ENCODE measurements around the gene CRYGB.

Gene CRYGB

GRCh38 chr2:208146006-208146405, at the start of gene CRYGB:
CRYGB (minus strand) TSS chr2:208146158; CDS start chr2:208146120, 38 bp downstream.
- DNase-seq (ENCODE audit: extremely low read depth in 1 of 2, low read depth in 1 of 2), result no peak

GRCh38 chr2:208195531-208195930, 49.6 kb upstream of the CRYGB start:
- no peak for DNase-seq (ENCODE audit: extremely low read depth in 1 of 2, low read depth in 1 of 2)

- DNase-seq (ENCODE audit: extremely low read depth in 1 of 2, low read depth in 1 of 2), result no peak
Measured at GRCh38 chr2:208192611-208193236, 46.8 kb upstream of the CRYGB start.

DNA sequence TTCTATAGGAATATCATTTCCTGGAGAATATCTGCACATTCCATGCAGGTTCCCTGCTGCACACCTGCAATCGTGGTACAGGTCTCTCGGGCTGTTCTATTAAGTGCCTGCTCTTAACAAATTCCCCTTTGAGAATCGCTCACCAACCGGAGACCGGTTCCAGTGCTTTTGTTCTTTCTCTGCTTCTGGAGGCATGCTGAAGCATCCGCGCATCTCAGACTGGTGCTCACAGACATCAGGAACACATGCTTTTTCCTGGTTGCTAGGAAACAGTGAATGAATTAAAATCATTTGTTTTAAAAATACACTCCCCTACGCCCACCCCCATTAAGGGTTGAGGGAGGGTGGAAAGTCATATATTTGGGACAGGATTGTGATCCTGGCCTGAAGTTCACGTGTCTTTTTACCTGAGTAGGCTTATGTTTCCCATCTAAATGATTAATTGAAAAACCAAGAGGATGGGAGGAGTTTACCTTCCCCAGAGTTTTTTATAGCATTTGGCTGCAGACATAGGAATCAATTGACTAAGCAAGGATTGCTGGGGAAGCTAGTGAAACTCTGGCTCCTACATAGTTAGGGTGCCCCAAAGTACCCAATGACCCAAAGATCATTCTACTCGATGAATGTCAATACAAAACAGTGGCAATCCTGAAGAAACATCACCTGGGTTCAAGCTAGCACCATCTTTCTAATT, 44.0 kb upstream of the CRYGB start, which contains the start of gene C2orf80:
Gene C2orf80 (minus strand): TSS at position 221 of the 694 bp plus-strand sequence. CDS start 3,044 bp downstream, outside the sequence.
- DNase-seq (ENCODE audit: extremely low read depth in 1 of 2, low read depth in 1 of 2), result no peak

DNA sequence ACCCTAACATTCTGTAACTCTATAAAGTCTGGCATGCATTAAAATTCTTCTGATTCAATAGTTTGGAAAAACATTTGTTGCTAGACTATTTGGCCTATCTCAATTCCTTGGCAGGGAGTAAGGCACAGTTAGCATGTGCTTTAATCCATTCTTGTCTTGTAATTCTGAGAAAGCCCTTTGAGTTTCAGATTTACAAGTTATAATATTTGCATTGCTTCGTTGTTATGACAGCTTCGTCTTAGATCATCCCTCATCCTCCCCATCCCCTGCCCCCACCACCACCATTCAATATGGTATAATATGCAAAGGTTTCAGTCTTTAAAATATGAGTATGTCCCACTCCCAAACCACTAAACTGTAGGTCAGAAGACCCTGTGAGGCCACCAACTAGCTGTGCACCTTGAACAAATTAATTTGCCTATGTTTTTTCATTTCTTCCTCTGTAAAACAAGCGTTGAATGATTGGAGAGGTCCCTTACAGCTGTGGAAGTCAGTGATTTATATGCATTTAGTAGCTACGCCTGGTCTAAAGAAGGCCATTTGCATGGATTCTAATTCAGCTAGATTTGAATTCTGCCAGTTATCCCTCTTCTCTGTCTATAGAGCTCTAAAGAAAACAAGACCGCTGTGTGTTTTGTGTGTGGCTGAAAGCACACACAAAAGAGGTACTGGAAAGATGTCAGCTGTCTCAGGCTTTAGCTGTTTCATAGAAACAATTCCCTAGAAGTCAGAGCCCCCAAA, 43.3 kb upstream of the CRYGB start:
- DNase-seq (ENCODE audit: extremely low read depth in 1 of 2, low read depth in 1 of 2), result no peak

DNA sequence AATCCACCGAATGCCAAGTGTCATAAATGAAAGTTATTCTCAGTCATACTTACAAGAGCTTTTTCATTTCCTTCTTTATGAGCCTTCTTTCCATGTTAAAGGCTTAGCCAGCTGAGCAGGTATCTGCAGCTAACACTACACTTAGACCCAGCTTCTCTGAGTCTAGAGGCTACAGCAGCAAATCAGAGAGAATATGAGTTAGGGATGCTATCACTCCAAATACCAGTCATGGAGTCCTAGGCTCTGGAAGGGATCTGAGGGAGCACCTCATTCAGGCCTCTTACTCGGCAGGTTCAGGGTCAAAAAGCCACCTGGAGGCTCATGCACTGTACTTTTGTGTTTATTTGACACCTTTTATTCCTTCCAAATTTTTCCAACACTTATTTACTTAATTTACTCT, 40.9 kb upstream of the CRYGB start:
- DNase-seq (ENCODE audit: extremely low read depth in 1 of 2, low read depth in 1 of 2), result no peak

DNA sequence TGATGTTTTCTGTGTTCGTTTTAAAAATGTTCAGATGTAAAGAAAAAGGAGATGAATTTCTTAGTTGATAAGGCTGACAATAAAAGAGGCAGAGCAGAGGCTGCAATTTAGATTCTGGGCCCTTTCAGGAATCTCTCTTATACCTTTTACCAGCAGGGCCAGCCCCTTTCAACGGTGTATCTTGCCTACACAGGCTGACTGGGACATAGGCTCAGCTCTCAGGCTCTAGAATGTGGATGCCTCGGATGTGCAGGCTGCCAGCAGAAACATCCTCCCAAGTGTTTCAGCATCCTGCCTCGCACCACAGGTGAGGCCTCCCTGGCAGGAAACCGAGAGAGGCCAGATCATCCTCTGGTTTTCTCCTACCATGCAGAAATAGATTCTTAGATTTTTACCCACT, 40.5 kb upstream of the CRYGB start:
- DNase-seq (ENCODE audit: extremely low read depth in 1 of 2, low read depth in 1 of 2), result no peak

DNA sequence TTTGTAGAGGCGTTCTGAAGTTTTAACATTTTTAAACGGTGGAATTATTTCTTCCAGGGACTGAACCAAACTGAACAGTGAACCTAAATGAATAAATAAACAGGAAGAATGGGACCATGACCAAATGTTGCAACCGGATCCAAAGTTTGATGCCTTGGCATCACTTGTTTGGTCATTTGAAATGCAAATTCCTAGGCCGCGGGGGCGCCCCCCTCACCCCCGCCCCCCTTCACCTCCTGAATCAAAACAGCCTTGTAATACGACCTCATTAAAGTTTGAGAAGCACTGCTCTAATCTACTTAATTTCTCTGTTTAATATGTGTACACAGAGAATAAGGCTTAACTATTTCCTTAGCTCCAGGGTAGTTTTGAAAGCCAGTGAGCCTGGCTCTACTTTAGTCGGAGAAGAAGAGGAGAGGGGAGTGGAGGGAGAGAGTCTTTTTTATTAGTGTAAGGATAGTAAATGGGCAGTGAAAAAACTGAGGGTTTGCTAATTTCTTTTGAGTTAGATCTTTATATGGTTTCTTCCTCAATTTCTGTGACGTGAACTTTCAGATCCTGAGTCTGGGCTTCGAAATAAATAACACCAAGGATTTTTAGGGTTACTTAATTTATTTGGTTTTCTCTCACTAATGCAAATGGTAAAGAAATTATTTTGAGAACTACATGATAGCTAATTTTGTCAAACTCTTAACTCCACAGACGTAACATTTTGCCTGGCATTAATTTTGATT, 38.2 kb upstream of the CRYGB start:
- DNase-seq (ENCODE audit: extremely low read depth in 1 of 2, low read depth in 1 of 2), result no peak

- no peak for DNase-seq (ENCODE audit: extremely low read depth in 1 of 2, low read depth in 1 of 2)
Measured at GRCh38 chr2:208183526-208183925, 37.6 kb upstream of the CRYGB start.

GRCh38 chr2:208182835-208183234, 36.9 kb upstream of the CRYGB start:
- no peak for DNase-seq (ENCODE audit: extremely low read depth in 1 of 2, low read depth in 1 of 2)

DNA sequence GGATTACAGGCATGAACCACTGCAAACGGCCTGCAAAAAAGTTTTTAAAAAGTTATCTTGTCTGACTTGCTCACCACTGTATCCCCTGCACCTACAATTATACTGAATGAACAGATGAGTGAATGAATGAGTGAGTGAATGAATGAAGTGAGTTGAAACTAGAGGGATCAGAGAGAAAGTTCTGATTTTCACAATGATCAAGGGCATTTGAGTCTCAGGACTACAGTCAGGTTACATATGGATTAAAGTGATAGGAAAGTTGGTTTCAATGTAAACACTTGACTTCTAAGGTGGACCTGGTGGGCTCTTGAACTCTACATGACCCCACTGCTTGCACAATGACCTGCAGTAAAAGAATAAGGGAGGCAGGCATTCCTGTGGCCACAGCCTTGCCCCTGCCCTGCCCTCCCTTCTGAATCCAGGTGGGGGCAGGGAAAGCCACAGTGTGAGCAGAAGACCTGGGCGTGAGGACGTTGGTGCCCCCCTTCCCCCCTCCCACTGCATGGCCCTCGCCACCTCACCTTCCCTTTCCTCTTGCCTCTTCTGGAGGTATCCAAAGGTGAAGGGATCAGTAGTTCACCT, 33.2 kb upstream of the CRYGB start:
- no peak for DNase-seq (ENCODE audit: extremely low read depth in 1 of 2, low read depth in 1 of 2)

- DNase-seq (ENCODE audit: extremely low read depth in 1 of 2, low read depth in 1 of 2), result no peak
Measured at GRCh38 chr2:208175840-208176153, 29.8 kb upstream of the CRYGB start.

- peak; percentile 6 to 21 for DNase-seq (ENCODE audit: extremely low read depth in 1 of 2, low read depth in 1 of 2)
Measured at GRCh38 chr2:208175069-208175839, 29.3 kb upstream of the CRYGB start.

DNA sequence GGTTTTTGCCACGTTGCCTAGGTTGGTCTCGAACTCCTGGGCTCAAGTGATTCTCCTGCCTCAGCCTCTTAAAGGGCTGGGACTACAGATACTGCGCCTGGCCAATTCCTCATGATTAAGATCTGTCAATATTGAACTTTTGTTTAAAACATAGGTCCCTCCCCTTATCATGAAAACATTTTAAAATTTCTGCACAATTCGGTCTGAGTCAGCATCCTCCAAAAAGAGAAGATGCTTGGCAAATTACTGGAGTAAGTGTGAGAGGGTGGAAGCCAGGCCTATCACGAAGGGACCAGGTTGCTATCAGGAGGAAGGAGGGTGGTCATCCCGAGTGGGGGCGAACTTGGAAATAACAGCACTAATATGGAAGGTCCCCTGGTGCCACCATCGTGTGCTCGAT, 28.2 kb upstream of the CRYGB start:
- no peak for DNase-seq (ENCODE audit: extremely low read depth in 1 of 2, low read depth in 1 of 2)

DNA sequence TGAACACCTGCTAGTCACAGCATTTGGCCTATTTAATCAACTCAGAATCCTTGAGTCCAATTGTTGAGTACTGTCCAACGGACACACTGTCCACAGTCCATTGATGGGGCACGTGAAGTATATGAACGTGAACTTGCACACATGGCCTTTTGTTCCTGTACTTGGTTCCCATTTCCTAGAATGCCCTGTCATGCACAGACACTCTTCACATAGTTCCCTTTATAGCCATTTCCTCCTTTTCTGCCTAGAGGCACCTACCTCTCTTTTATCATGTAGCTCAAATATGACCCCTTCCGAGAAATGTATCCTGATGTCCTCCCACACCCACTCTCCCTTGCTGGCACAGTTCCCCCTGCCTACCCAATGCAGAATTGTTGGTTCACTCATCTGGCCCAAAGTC, 26.2 kb upstream of the CRYGB start:
- DNase-seq (ENCODE audit: extremely low read depth in 1 of 2, low read depth in 1 of 2), result no peak

DNA sequence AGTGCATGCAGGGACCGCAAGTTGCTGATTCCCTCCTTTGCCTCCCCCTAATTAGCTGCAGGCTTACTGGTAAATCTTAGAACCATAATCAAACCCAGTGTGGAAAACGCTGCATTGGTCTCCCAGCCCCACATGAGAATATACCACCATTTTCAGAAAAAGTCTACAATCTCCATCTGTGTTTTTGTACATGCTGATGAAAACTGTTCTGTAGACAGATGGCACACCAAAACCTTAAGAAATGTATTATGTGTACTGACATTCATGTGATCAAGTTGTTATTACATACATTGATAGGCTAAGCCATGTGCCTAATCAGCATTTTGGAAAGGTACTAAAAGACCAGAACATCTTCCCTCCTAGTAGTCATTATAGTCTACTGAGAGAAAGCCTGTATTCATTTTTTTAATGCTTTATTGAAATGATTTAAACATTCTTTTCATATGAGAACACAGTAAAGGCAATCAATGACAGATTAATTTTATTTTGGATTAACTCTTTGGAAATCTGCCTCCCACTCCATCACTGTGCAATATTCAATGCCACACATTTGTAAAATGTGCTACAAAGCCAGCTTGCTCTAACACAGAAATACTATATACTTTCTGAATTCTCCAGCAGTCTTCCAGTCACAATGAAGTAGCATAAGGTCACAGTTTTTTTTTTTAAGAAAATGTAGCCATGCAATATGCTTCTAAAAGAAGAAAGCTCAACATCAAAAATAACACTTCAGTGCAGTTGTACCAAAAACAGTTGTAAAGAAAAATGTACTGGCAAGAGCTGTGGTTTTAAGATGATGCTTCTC, 19.2 kb upstream of the CRYGB start:
- DNase-seq (ENCODE audit: extremely low read depth in 1 of 2, low read depth in 1 of 2), result no peak

DNA sequence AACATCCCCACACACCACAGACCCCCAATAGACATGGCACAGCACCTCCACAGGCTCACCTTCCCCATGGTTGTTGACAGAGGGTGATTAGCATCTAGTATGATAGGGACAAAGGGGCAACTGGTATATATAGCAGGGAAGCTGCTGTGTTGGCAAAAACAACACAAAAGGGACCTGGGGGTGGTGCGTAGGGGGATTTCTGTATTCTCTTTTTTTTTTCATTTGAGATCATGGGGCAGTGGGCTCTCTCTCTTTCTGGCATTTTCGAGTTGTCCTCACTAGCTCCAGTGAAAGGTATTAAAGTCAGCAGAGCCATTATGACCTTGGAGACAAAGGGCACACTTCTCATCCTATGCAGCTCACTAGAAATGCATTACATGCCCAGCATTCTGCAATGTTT, 17.5 kb upstream of the CRYGB start, which contains the start of gene CRYGA:
Gene CRYGA (minus strand): TSS at position 101 of the 400 bp plus-strand sequence. CDS start 33 bp downstream, at position 68.
- no peak for DNase-seq (ENCODE audit: extremely low read depth in 1 of 2, low read depth in 1 of 2)

DNA sequence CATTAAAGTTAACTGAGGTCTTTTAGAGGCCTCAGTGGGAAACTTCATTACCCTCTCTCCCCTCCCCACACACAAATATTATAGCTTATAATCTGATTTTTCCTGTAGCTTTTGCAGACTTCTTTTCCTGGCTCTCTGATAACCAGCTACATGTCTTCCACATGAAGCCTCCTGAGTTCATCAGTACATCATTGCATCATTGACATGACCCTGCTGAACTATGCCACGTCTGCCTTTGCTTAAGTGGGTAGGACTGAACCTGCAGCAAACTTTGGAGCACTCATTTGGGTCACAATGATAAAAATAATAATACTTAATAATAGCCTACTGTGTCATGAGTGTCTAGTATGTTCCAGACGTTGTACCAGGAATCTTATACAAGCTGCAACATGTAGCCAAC, 10.5 kb upstream of the CRYGB start:
- DNase-seq (ENCODE audit: extremely low read depth in 1 of 2, low read depth in 1 of 2), result no peak

GRCh38 chr2:208153156-208153555, 7.2 kb upstream of the CRYGB start:
- no peak for DNase-seq (ENCODE audit: extremely low read depth in 1 of 2, low read depth in 1 of 2)
